GM23338 (cell line): ENCODE results near the gene GLMP. TPM values are rescaled to one million over a fixed set of nuclear protein-coding genes. Genes with fewer than 3 reads are reported as not detected.

Experiments
- ATAC-seq: fragments of 200-7000 bp; cut with Tn5 transposase; 3 replicates; pipeline ENCODE4 v1.9.1; 2020
- DNase-seq: peaks from one replicate; pipeline ENCODE4 v3.0.0-alpha.2; 2015; ENCODE audit warnings: low spot score
- H2AFZ ChIP-seq: fragments of 200-600 bp; sonication (generic); 2 replicates; pipeline ENCODE4 v1.8.0; 2016; ENCODE audit warnings: antibody characterized with exemption, mild to moderate bottlenecking, moderate library complexity
- H3F3A ChIP-seq: fragments of 200-600 bp; sonication (generic); replicated peaks from 2 replicates; pipeline ENCODE4 v1.8.0; 2017; ENCODE audit warnings: antibody characterized with exemption, mixed run types, low read depth
- H3K27ac ChIP-seq: fragments of 200-600 bp; sonication (generic); 2 replicates; pipeline ENCODE4 v1.6.1; 2016; ENCODE audit warnings: low read depth
- H3K27me3 ChIP-seq: fragments of 200-600 bp; sonication (generic); 2 replicates; pipeline ENCODE4 v1.8.0; 2016; ENCODE audit warnings: mild to moderate bottlenecking, mixed run types, moderate library complexity; ENCODE audit not compliant: insufficient read depth
- H3K36me3 ChIP-seq: fragments of 200-600 bp; sonication (generic); 2 replicates; pipeline ENCODE4 v1.8.0; 2016; ENCODE audit warnings: mild to moderate bottlenecking; ENCODE audit not compliant: insufficient read depth
- H3K4me1 ChIP-seq: fragments of 200-600 bp; sonication (generic); 2 replicates; pipeline ENCODE4 v1.8.0; 2016; ENCODE audit warnings: mild to moderate bottlenecking, moderate library complexity; ENCODE audit not compliant: insufficient read depth
- H3K4me2 ChIP-seq: fragments of 200-600 bp; sonication (generic); 2 replicates; pipeline ENCODE4 v1.7.1; 2017; ENCODE audit warnings: mixed run types
- H3K4me3 ChIP-seq: fragments of 200-600 bp; sonication (generic); 2 replicates; pipeline ENCODE4 v1.6.1; 2016; ENCODE audit warnings: mixed run types
- H3K79me2 ChIP-seq: fragments of 200-600 bp; sonication (generic); replicated peaks from 2 replicates; pipeline ENCODE4 v1.8.0; 2017; ENCODE audit warnings: mild to moderate bottlenecking; ENCODE audit not compliant: insufficient read depth
- H3K9me2 ChIP-seq: fragments of 200-600 bp; sonication (generic); 2 replicates; pipeline ENCODE4 v1.8.0; 2017; ENCODE audit not compliant: insufficient read depth
- H4K20me1 ChIP-seq: fragments of 200-600 bp; sonication (generic); replicated peaks from 2 replicates; pipeline ENCODE4 v1.8.0; 2017; ENCODE audit warnings: mild to moderate bottlenecking; ENCODE audit not compliant: insufficient read depth
- H3K27ac Mint-ChIP-seq: 2 replicates; pipeline ENCODE4 v1.8.0; 2020; ENCODE audit warnings: inconsistent platforms, mild to moderate bottlenecking, moderate library complexity, mixed read lengths
- H3K27me3 Mint-ChIP-seq: 3 replicates; pipeline ENCODE4 v1.8.0; 2022; ENCODE audit warnings: low read depth, mild to moderate bottlenecking, moderate library complexity, mixed read lengths, inconsistent platforms; ENCODE audit not compliant: insufficient read depth, poor library complexity
- H3K36me3 Mint-ChIP-seq: 3 replicates; pipeline ENCODE4 v1.8.0; 2021; ENCODE audit warnings: low read depth, mild to moderate bottlenecking, inconsistent platforms, moderate library complexity, mixed read lengths
- H3K4me1 Mint-ChIP-seq: 3 replicates; pipeline ENCODE4 v1.8.0; 2020; ENCODE audit warnings: mild to moderate bottlenecking, inconsistent platforms, mixed read lengths
- H3K4me3 Mint-ChIP-seq: 3 replicates; pipeline ENCODE4 v1.8.0; 2021; ENCODE audit warnings: moderate library complexity, mild to moderate bottlenecking, inconsistent platforms, mixed read lengths
- H3K9me3 Mint-ChIP-seq: 3 replicates; pipeline ENCODE4 v1.8.0; 2020; ENCODE audit warnings: moderate library complexity, mild to moderate bottlenecking, inconsistent platforms, mixed read lengths
- CREB1 ChIP-seq: fragments of 250-450 bp; sonication (Bioruptor Pico); IDR thresholded peaks from 2 replicates; pipeline ENCODE4 v1.5.0; 2020; ENCODE audit warnings: low read depth, mild to moderate bottlenecking, moderate library complexity
- EZH2 ChIP-seq: fragments of 200-600 bp; sonication (generic); IDR thresholded peaks from one replicate; pipeline ENCODE4 v1.8.0; 2017; ENCODE audit warnings: antibody characterized with exemption, mild to moderate bottlenecking, low read depth; ENCODE audit not compliant: unreplicated experiment
- EZH2phosphoT487 ChIP-seq: fragments of 200-600 bp; sonication (generic); IDR thresholded peaks from one replicate; pipeline ENCODE4 v1.8.1; 2018; ENCODE audit warnings: antibody characterized with exemption; ENCODE audit not compliant: unreplicated experiment
- JUNB ChIP-seq: IDR thresholded peaks from one replicate; pipeline ENCODE4 v1.6.1; 2016; ENCODE audit warnings: antibody characterized with exemption; ENCODE audit not compliant: unreplicated experiment
- NANOG ChIP-seq: IDR thresholded peaks from 2 replicates; pipeline ENCODE4 v1.6.1; 2016; ENCODE audit warnings: antibody characterized with exemption, borderline replicate concordance
- POLR2AphosphoS5 ChIP-seq: IDR thresholded peaks from 2 replicates; pipeline ENCODE4 v1.6.1; 2016; ENCODE audit warnings: antibody characterized with exemption, low read depth
- REST ChIP-seq: IDR thresholded peaks from one replicate; pipeline ENCODE4 v1.6.1; 2018; ENCODE audit warnings: antibody characterized with exemption; ENCODE audit not compliant: unreplicated experiment
- STAT1 ChIP-seq: IDR thresholded peaks from one replicate; pipeline ENCODE4 v1.6.1; 2016; ENCODE audit warnings: antibody characterized with exemption; ENCODE audit not compliant: unreplicated experiment
- ZNF114 ChIP-seq: fragments of 250-450 bp; sonication (Bioruptor Pico); IDR thresholded peaks from 2 replicates; pipeline ENCODE4 v1.5.0; 2020; ENCODE audit warnings: mild to moderate bottlenecking, moderate library complexity
- ZNF331 ChIP-seq: fragments of 250-450 bp; sonication (Bioruptor Pico); IDR thresholded peaks from 2 replicates; pipeline ENCODE4 v1.5.0; 2020; ENCODE audit warnings: low read depth, mild to moderate bottlenecking, moderate library complexity
- polyA plus RNA-seq: library from polyadenylated mRNA; unstranded; fragments of >200 nt; fragmentation: Nextera tagmentation; extraction: Ambion mirVana; gene quantifications from 2 replicates; pipeline ENCODE4 v1.2.1, GENCODE V29; 2016
- total RNA-seq: library from RNA; depleted of rRNA; stranded (reverse); fragments of >200 nt; shearing (Covaris generic); gene quantifications from 2 replicates; pipeline ENCODE4 v1.2.3, GENCODE V29; 2014
- TF ChIP-seq, protein P1 (sequence below), 2 experiments: fragments of 200-600 bp in 1 of 2; sonication (generic) in 1 of 2; conservative IDR thresholded peaks; 2 replicates each; pipeline versions ENCODE4 v1.5.1 to v1.6.1; 2016 to 2017; ENCODE audit warnings: antibody characterized with exemption in 2 of 2, low read depth in 2 of 2, mild to moderate bottlenecking in 2 of 2, moderate library complexity in 1 of 2
- TF ChIP-seq, protein P2 (sequence below): IDR thresholded peaks from 2 replicates; pipeline ENCODE4 v1.6.1; 2016; ENCODE audit warnings: antibody characterized with exemption
- TF ChIP-seq, protein P3 (sequence below): fragments of 250-450 bp; sonication (Bioruptor Pico); IDR thresholded peaks from 2 replicates; pipeline ENCODE4 v1.5.0; 2020; ENCODE audit warnings: mild to moderate bottlenecking, moderate library complexity

The GLMP gene
- total and polyA plus RNA-seq, 2 experiments from 2014 or later: 33.6 to 41.9 TPM

DNA sequence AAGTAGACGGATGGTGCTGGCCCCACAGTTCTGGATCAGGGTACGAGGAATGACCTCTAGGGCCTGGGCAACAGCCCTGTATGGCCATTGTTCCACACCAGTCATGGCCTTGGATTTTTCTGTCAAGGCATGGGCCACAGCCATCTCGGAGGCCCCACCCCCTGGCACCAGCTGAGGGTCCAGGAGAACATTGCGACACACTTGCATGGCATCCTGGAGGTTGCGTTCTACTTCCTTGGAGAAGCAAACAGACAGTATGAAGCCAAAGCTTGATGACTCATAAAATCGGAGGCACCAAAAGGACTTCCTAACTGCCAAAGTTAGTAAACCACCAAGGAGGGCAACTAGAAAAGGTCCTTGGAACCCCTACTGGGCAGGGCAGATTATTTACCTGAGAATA, 15.5 kb upstream of the GLMP start:
- DNase-seq (no peak), ATAC-seq (no peak)

More for the DNA sequence above, 15.5 kb upstream of the GLMP start:
- peaks cover 4% of the 10 kb centered on the region for H3K27me3 Mint-ChIP-seq
- no peaks in the 10 kb centered on the region for H3K9me2 ChIP-seq
- H3K4me3 ChIP-seq: no peak overlapping the region
- no peak overlapping the region for H3K27ac Mint-ChIP-seq
- H3K4me1 ChIP-seq: no peaks in the 10 kb centered on the region
- H2AFZ ChIP-seq: no peak overlapping the region
- H3K79me2 ChIP-seq: no peaks in the 10 kb centered on the region; the same call in 1 of the 2 replicates
- no peak overlapping the region for H3K27ac ChIP-seq
- H3K36me3 ChIP-seq: peaks cover 88% of the 10 kb centered on the region
- H3K36me3 Mint-ChIP-seq: peaks cover 93% of the 10 kb centered on the region
- no peaks in the 10 kb centered on the region for H3K9me3 Mint-ChIP-seq
- TF ChIP-seq, protein P1, sequence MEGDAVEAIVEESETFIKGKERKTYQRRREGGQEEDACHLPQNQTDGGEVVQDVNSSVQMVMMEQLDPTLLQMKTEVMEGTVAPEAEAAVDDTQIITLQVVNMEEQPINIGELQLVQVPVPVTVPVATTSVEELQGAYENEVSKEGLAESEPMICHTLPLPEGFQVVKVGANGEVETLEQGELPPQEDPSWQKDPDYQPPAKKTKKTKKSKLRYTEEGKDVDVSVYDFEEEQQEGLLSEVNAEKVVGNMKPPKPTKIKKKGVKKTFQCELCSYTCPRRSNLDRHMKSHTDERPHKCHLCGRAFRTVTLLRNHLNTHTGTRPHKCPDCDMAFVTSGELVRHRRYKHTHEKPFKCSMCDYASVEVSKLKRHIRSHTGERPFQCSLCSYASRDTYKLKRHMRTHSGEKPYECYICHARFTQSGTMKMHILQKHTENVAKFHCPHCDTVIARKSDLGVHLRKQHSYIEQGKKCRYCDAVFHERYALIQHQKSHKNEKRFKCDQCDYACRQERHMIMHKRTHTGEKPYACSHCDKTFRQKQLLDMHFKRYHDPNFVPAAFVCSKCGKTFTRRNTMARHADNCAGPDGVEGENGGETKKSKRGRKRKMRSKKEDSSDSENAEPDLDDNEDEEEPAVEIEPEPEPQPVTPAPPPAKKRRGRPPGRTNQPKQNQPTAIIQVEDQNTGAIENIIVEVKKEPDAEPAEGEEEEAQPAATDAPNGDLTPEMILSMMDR (conservative IDR thresholded peaks at IDR 0.05; ENCODE audit: low read depth in 2 of 2): no peak
- TF ChIP-seq JUNB (no peak), EZH2 (no peak), STAT1 (no peak), CREB1 (CRISPR knock-in tag) (no peak), NANOG (no peak), REST (no peak), ZNF331 (CRISPR knock-in tag) (no peak), POLR2AphosphoS5 (no peak), EZH2phosphoT487 (no peak), ZNF114 (no peak)
- TF ChIP-seq, protein P2, sequence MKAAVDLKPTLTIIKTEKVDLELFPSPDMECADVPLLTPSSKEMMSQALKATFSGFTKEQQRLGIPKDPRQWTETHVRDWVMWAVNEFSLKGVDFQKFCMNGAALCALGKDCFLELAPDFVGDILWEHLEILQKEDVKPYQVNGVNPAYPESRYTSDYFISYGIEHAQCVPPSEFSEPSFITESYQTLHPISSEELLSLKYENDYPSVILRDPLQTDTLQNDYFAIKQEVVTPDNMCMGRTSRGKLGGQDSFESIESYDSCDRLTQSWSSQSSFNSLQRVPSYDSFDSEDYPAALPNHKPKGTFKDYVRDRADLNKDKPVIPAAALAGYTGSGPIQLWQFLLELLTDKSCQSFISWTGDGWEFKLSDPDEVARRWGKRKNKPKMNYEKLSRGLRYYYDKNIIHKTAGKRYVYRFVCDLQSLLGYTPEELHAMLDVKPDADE: no peak
- TF ChIP-seq, protein P3, sequence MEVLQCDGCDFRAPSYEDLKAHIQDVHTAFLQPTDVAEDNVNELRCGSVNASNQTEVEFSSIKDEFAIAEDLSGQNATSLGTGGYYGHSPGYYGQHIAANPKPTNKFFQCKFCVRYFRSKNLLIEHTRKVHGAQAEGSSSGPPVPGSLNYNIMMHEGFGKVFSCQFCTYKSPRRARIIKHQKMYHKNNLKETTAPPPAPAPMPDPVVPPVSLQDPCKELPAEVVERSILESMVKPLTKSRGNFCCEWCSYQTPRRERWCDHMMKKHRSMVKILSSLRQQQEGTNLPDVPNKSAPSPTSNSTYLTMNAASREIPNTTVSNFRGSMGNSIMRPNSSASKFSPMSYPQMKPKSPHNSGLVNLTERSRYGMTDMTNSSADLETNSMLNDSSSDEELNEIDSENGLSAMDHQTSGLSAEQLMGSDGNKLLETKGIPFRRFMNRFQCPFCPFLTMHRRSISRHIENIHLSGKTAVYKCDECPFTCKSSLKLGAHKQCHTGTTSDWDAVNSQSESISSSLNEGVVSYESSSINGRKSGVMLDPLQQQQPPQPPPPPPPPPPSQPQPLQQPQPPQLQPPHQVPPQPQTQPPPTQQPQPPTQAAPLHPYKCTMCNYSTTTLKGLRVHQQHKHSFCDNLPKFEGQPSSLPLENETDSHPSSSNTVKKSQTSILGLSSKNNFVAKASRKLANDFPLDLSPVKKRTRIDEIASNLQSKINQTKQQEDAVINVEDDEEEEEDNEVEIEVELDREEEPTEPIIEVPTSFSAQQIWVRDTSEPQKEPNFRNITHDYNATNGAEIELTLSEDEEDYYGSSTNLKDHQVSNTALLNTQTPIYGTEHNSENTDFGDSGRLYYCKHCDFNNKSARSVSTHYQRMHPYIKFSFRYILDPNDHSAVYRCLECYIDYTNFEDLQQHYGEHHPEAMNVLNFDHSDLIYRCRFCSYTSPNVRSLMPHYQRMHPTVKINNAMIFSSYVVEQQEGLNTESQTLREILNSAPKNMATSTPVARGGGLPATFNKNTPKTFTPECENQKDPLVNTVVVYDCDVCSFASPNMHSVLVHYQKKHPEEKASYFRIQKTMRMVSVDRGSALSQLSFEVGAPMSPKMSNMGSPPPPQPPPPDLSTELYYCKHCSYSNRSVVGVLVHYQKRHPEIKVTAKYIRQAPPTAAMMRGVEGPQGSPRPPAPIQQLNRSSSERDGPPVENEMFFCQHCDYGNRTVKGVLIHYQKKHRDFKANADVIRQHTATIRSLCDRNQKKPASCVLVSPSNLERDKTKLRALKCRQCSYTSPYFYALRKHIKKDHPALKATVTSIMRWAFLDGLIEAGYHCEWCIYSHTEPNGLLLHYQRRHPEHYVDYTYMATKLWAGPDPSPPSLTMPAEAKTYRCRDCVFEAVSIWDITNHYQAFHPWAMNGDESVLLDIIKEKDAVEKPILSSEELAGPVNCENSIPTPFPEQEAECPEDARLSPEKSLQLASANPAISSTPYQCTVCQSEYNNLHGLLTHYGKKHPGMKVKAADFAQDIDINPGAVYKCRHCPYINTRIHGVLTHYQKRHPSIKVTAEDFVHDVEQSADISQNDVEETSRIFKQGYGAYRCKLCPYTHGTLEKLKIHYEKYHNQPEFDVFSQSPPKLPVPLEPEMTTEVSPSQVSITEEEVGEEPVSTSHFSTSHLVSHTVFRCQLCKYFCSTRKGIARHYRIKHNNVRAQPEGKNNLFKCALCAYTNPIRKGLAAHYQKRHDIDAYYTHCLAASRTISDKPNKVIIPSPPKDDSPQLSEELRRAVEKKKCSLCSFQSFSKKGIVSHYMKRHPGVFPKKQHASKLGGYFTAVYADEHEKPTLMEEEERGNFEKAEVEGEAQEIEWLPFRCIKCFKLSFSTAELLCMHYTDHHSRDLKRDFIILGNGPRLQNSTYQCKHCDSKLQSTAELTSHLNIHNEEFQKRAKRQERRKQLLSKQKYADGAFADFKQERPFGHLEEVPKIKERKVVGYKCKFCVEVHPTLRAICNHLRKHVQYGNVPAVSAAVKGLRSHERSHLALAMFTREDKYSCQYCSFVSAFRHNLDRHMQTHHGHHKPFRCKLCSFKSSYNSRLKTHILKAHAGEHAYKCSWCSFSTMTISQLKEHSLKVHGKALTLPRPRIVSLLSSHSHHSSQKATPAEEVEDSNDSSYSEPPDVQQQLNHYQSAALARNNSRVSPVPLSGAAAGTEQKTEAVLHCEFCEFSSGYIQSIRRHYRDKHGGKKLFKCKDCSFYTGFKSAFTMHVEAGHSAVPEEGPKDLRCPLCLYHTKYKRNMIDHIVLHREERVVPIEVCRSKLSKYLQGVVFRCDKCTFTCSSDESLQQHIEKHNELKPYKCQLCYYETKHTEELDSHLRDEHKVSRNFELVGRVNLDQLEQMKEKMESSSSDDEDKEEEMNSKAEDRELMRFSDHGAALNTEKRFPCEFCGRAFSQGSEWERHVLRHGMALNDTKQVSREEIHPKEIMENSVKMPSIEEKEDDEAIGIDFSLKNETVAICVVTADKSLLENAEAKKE (CRISPR knock-in tag): no peak
- no peaks in the 10 kb centered on the region for H3K27me3 ChIP-seq
- H3K4me2 ChIP-seq: no peak overlapping the region
- no peak overlapping the region for H3K4me3 Mint-ChIP-seq
- peaks cover 55% of the 10 kb centered on the region for H3F3A ChIP-seq
- no peaks in the 10 kb centered on the region for H3K4me1 Mint-ChIP-seq
- peaks cover 24% of the 10 kb centered on the region for H4K20me1 ChIP-seq
